ENCODE results near the gene CD86. TPM values are rescaled to one million over a fixed set of nuclear protein-coding genes. Genes with fewer than 3 reads are reported as not detected.

The CD86 gene
- total RNA-seq, 1 donor from 2014 or later, result not detected

DNA sequence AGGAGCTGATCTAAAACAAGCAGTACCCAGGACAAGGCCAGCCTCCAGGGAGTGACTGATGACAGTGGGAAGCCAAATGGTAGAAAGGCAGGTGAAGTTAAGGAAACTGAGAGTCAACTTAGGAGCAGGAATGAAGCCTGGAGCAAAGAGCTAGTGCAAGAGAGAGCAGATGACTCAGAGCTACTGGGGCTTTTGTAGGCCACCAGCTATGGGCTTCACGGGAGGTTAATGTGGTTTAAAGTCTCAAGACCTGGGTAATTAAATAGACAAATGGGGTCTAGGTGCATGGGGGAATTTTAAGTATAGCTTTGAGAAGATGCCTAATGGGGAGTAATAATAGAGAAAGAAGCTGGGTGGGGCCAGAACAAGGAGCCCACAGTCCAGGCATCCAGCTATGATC, 3.1 kb downstream of the CD86 start:
- H3K4me3 ChIP-seq (ENCODE audit: low read depth, low read length), result no peak overlapping the region
- no peak for DNase-seq (ENCODE audit: low read depth)
- TF ChIP-seq, protein P1, sequence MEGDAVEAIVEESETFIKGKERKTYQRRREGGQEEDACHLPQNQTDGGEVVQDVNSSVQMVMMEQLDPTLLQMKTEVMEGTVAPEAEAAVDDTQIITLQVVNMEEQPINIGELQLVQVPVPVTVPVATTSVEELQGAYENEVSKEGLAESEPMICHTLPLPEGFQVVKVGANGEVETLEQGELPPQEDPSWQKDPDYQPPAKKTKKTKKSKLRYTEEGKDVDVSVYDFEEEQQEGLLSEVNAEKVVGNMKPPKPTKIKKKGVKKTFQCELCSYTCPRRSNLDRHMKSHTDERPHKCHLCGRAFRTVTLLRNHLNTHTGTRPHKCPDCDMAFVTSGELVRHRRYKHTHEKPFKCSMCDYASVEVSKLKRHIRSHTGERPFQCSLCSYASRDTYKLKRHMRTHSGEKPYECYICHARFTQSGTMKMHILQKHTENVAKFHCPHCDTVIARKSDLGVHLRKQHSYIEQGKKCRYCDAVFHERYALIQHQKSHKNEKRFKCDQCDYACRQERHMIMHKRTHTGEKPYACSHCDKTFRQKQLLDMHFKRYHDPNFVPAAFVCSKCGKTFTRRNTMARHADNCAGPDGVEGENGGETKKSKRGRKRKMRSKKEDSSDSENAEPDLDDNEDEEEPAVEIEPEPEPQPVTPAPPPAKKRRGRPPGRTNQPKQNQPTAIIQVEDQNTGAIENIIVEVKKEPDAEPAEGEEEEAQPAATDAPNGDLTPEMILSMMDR (conservative IDR thresholded peaks at IDR 0.05; ENCODE audit: low read depth, low read length), result no peak

DNA sequence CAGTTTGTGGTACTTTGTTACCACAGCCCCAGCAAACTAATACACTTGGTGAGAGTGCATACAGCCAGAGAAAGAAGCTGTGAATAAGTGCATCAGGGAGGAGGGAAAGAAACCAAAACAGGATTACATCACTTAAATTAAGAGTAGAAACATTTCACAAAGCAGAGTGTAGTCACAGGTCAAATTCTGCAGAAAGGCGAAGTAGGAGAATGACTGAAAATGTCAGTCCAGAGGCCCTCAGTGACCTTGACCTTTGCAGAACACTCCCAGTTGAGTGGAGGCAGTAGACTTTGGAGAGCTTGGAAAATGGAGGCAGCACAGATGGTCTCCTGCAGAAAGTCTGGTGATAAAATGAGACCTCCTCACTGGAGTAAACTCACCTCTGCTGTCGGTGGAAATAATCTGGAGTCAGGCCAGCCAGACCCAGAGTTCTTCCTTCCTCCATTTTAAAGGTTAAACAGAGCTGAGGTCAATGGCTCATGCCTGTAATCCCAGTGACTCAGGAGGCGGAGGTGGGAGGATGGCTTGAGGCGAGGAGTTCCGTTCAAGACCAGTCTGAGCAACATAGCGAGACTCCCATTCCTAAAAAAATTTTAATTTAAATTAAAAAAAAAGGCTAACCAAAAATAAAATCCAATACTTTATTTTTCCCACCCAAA, 5.0 kb downstream of the CD86 start:
- DNase-seq (ENCODE audit: low read depth), result no peak
- no peak overlapping the region for H3K4me3 ChIP-seq (ENCODE audit: low read depth, low read length)
- TF ChIP-seq, protein P1 (conservative IDR thresholded peaks at IDR 0.05; ENCODE audit: low read depth, low read length), result no peak

DNA sequence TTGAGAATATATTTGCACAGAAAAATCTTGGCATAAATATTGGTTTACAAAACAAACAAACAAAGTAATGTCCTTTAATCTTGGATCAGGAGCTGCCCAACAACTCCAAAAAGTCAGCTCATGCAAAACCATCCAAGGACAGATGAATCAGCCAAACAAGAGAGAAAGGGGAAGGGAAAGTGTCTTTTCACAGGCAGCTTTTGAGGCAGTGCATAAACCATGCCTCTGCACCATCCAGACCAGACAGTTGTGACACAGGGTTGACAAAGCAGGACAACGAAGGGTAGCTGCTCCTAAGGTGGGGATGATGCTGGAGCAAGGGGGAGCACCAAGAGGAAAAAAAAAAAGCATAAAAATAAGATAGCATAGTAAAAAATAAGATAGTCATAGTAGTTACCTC, 8.7 kb downstream of the CD86 start:
- TF ChIP-seq, protein P1 (conservative IDR thresholded peaks at IDR 0.05; ENCODE audit: low read depth, low read length), result no peak
- H3K4me3 ChIP-seq (ENCODE audit: low read depth, low read length), result no peak overlapping the region
- DNase-seq (ENCODE audit: low read depth), result no peak

DNA sequence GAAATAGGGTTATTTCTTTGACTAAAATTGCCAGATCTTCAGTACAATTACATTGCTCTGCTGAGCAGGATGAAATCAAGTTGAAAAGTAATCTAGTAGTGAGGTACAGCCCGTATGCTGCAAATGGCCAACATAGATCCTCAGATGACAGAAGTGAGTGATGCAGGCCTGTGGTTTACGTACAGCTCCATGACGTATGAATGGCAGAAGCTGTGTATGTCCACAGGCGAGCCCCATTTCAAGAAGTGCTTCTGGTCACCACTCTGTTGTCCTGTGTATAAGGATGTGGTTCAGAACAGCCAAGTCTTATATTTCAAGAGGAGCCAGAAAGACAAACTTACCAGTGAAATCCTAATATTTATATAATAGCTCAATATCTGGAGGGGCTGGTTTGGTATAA, 9.2 kb downstream of the CD86 start:
- TF ChIP-seq, protein P1 (conservative IDR thresholded peaks at IDR 0.05; ENCODE audit: low read depth, low read length), result no peak
- DNase-seq (ENCODE audit: low read depth), result no peak

DNA sequence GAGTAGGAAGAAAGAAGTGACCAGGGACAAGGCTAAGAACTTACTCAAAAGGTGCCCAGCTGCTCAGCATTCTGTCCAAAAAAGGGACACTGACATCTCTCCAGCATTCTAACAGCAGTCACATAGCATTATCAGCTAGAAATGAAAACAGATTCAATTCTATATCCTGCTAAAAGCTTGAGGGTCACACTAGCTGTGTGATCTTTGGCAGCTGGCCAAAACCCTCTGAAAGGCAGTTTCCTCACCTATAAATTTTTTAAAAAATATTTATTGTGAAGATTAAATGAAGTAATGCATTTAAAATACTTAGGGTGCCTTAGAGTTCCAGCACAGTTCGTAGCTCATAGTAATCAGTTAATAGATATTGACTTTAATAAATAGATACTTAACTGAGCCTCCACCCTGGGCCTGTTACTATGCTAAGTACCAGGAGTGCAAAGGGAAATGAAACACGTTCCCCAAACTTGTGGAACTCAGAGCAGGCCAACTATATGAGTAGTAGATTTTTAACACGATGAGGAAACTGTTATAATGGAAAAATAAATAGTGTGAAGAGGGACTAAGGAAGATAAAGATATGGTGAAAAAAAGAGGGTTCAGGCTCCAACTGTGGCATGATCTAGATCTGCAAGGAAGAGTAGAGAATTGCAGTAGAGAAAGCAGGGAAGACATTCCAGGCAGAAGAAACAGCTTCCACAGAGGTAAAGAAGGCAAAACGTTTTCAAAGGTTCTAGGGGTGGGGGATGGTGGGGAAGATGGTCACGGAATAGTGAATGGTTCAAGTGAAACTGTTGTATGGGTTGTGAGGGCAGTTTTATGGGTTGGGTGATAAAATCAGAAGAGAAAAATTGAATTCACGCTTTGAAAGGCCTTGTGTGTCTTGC, 11.4 kb downstream of the CD86 start:
- TF ChIP-seq, protein P1 (conservative IDR thresholded peaks at IDR 0.05; ENCODE audit: low read depth, low read length), result no peak
- DNase-seq (ENCODE audit: low read depth), result no peak
- H3K4me3 ChIP-seq (ENCODE audit: low read depth, low read length), result no peak overlapping the region

More for the DNA sequence above, 9.2 kb downstream of the CD86 start:
- no peak overlapping the region for H3K4me3 ChIP-seq (ENCODE audit: low read depth, low read length)

DNA sequence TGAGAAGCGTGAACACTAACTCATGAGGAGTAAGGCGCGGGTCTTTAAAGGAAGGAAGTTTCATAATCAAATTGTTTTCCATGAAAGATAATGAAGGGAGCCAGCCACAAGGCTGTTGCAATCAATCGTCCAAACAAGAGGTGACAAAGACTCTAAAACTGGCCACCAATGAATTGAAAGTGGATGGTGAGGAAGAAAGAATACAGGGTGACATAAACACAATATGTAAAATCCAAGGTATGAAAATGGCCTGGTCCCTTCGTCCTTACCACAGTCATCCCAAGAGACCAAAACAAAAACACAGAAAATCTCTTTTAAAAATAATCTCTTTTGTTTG, 12.0 kb downstream of the CD86 start:
- H3K4me3 ChIP-seq (ENCODE audit: low read depth, low read length), result no peak overlapping the region
- TF ChIP-seq, protein P1 (conservative IDR thresholded peaks at IDR 0.05; ENCODE audit: low read depth, low read length), result no peak
- no peak for DNase-seq (ENCODE audit: low read depth)

All from epithelial cell of proximal tubule (primary cell).